Muscle of leg (tissue), 11 donors: Measurements from ENCODE around the gene CCDC6. TPM values are rescaled to one million over a fixed set of nuclear protein-coding genes. Genes with fewer than 3 reads are reported as not detected.

Experiments
- DNase-seq: peaks from one replicate; pipeline ENCODE4 v3.0.0; 2013
- H3K27ac ChIP-seq: one replicate; pipeline ENCODE4 v1.5.1; 2013; ENCODE audit warnings: mild to moderate bottlenecking, low read length, control low read depth
- H3K27me3 ChIP-seq: one replicate; pipeline ENCODE4 v1.6.1; 2013; ENCODE audit warnings: low read length; ENCODE audit not compliant: control insufficient read depth, insufficient read depth
- H3K36me3 ChIP-seq: one replicate; pipeline ENCODE4 v1.6.1; 2013; ENCODE audit warnings: low read length; ENCODE audit not compliant: control insufficient read depth, insufficient read depth
- H3K4me1 ChIP-seq: one replicate; pipeline ENCODE4 v1.6.1; 2013; ENCODE audit warnings: low read length; ENCODE audit not compliant: control insufficient read depth, insufficient read depth
- H3K4me3 ChIP-seq: one replicate; pipeline ENCODE4 v1.5.1; 2013; ENCODE audit warnings: low read length, control low read depth
- H3K9me3 ChIP-seq: replicated peaks from 2 replicates; pipeline ENCODE4 v1.6.1; 2013; ENCODE audit warnings: low read depth, low read length; ENCODE audit not compliant: control insufficient read depth
- WGBS: methylation state at CpG from one replicate; pipeline ENCODE4 v1.1.5; 2013; ENCODE audit warnings: missing lambda C conversion rate; ENCODE audit not compliant: insufficient coverage; 5-methylcytosine and 5-hydroxymethylcytosine counted together
- polyA plus RNA-seq, 8 donors: library from polyadenylated mRNA; unstranded; fragments of 120-200 nt; gene quantifications; one replicate each; pipeline versions ENCODE4 v1.2.1 to v1.2.3, GENCODE V29; 2013; ENCODE audit warnings: inconsistent platforms in 1 of 8, low replicate concordance in 1 of 8; ENCODE audit not compliant: insufficient read length in 8 of 8, insufficient read depth in 1 of 8
- total RNA-seq: library from RNA; stranded (reverse); fragments of 120-200 nt; gene quantifications from one replicate; pipeline ENCODE4 v1.2.4, GENCODE V29; 2013

Gene CCDC6
- total and polyA plus RNA-seq, 9 donors = 13.5 to 23.2 (median 18.4) TPM

DNA sequence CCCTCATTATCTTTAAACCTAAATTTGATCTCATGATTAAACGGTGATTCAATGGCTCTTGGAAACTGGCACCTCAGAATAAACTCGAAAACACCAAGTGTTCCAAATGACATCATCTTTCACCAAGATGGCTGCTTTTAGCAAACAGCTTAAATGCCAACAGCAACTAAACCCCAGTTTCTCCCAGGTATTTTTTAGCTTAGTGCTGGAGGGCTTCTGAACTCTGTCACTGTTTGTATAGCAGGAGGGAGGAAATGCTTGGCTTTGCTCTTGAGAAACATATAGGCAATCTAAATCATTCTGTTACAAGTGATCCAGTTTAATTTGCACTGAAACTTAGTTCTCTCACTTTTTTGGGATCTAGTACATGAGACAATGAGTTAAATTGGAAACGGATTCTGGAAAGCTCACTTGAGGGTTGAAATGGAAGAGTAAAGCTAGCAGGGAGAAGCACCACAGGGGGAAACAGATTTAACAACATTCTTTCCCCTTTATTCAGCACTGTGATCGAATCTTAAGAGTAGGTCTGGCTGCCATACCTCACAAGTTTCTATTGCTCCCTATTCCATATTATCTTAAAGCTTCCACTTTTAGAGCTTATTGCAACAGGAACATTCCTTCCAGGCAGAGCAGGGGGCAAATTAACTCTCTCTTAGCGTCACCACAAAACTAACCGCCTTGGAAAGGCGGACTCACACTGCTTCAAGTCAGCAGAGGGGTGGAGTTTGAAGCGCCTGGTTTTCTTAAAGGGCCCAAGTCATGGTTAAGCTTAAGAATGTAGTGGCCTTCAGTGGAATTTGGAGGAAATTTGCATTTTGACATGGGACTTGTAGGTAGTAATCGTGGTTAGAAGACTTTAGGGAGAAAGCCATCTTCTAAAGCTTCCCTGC, 1.8 kb upstream of the CCDC6 start:
- no peaks in the 10 kb centered on the region for H3K27me3 ChIP-seq
- WGBS = 10% methylated on average over 1 of the region's 9 CpGs
- peak overlapping the region; percentile 37 for H3K4me3 ChIP-seq
- H3K4me1 ChIP-seq = peaks cover 16% of the 10 kb centered on the region
- peak overlapping the region; percentile 75 for H3K27ac ChIP-seq
- no peaks in the 10 kb centered on the region for H3K9me3 ChIP-seq
- no peaks in the 10 kb centered on the region for H3K36me3 ChIP-seq
- peak; percentile 85 for DNase-seq

DNA sequence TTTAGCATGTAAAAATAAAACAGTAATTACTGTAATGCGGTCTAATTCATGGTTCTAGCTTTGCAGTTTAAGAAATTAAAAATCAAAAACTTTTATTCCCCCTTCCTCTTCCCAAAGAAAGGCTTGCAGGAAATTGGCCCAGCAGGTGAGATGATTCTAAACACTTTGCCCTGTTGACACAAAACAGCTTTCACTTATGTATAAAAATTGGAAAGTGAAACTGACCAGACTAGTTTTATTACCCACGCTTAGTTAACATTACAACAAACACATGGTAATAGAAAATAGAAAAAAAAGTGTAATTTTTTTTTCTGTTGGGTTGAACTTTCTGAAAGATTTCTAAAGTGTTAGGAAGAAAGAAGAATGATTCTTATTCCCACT, 1.2 kb upstream of the CCDC6 start:
- Histone ChIP-seq H3K9me3 (no peaks in the 10 kb centered on the region), H3K4me3 (no peak overlapping the region), H3K27ac (no peak overlapping the region), H3K27me3 (no peaks in the 10 kb centered on the region), H3K36me3 (no peaks in the 10 kb centered on the region), H3K4me1 (peaks cover 16% of the 10 kb centered on the region)
- no CpG with 5 or more reads among the region's 2 CpGs for WGBS
- no peak for DNase-seq

DNA sequence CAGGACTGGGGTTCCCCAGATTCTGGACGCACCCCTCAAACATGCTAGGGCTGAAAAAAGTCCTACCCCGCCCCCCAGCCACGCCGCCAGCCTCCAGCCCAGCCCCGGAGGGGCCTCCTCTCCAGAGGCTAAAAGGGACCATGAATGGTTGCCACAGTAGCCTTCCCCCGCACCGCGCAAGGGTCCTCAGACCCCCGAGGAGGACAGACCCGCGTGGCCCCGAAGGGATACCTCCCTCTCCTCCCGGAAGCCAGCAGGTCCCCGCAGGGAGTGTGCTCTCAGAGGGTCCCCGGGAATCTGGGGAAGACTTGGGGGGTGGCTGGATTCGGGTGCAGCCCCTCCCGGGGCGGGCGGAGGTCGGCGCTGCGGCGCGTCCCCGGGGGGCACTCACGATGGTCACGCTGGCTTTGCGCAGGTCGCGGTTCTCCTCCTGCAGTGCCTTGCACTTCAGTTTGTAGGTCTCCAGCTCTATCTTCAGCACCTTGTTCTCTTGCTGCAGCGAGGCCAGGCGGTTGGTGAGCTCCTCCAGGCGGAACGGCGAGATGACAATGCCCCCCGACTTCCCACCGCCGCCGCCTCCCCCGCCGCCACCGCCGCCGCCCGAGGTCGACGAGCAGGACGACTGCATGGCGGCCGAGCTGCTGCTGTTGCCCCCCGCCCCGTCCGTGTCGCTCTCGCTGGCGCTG, 482 bp downstream of the CCDC6 start:
- H3K4me3 ChIP-seq = peak overlapping the region; percentile 91
- H3K36me3 ChIP-seq = no peaks in the 10 kb centered on the region
- H3K9me3 ChIP-seq = no peaks in the 10 kb centered on the region
- no peaks in the 10 kb centered on the region for H3K27me3 ChIP-seq
- WGBS = 0% methylated on average over 31 of the region's 56 CpGs
- H3K27ac ChIP-seq = peak overlapping the region; percentile 87
- peaks cover 16% of the 10 kb centered on the region for H3K4me1 ChIP-seq
- no peak for DNase-seq

DNA sequence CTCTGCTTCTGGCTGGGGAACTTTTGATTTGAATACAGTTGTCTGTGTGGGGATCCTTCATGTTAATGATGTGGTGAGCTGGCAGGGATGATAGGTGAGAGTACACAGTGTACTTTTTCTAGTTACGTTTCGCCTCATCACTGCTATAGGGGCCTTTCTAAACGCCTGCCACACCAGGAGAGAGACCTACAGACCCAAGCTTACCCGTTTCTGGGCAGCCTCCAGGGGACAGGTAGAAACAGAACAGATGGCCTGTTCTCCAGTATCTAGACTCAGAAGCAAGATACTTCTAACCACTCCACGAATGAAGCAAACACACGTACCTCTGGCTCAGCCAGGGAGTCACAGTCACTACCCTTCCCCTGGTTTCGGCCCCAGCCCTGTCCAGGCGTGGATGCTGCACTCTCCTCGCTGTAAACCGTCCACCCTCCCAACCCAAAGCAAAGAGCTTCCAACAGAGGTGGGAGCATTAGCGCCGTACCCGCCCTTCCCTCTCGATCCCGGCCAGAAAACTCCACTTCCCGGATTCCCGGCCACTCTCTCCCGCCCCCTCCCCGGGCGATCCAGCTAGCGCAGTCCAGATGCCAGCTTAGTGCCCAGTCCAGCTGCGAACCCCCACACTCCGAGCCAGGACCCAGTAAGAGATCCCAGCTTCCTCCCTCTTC, 1.2 kb downstream of the CCDC6 start:
- Histone ChIP-seq H3K4me1 (peaks cover 16% of the 10 kb centered on the region), H3K36me3 (no peaks in the 10 kb centered on the region), H3K9me3 (no peaks in the 10 kb centered on the region), H3K27ac (peak overlapping the region; percentile 87), H3K27me3 (no peaks in the 10 kb centered on the region), H3K4me3 (peak overlapping the region; percentile 91)
- DNase-seq = peak; percentile 80
- 0% methylated on average over 21 of the region's 23 CpGs for WGBS

DNA sequence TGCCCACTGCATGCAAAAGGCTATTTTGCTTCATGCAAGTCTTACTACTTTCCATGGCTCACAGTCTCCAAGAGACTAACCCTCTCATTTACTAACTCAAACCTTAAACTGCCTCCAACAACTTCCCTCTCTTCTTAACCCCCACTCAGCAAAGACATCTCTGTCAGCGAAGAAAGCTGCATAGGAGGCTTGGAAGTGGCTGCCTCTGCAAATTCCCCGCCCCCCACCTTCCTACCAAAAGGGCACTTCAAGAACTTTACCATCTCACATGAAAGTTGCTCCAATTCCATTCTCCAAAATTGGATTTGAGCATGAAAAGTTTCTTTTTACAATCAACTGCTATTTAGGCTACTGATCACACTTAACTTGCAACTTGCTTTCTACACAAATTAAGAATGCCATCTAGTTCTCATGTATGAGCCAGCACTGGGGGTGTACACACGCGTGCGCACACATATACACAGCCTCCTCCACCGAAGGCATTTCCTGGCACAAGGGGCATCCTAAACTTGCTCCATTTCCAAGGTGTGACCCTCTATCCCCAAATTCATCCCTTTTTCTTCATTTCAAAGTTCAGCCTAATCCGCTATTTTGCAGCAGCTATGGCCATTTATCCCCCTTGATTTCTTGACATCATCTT, 1.8 kb downstream of the CCDC6 start:
- Histone ChIP-seq H3K9me3 (no peaks in the 10 kb centered on the region), H3K4me1 (peaks cover 16% of the 10 kb centered on the region), H3K27me3 (no peaks in the 10 kb centered on the region), H3K27ac (peak overlapping the region; percentile 87), H3K36me3 (peaks cover 5% of the 10 kb centered on the region), H3K4me3 (peak overlapping the region; percentile 91)
- DNase-seq = peak; percentile 11
- WGBS = 37% methylated on average over 5 of the region's 7 CpGs

DNA sequence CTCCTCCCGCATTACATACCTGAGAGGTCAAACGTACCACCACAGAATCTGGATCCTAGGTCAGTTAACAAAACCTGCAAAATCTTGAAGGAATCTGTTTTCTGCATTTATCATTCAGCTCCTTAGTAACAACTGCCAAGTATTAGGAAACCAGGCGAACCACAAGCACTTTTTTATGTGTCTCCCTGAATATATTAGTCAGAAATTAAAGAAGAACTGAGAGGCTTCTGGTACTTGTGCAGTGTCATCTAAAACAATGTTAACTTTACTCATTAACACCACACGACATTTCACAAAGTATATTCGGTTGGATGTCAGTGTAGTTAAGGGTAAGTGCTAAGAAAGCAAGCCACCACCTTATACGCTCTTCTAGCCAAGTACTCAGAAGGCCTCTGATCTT, 2.5 kb downstream of the CCDC6 start:
- Histone ChIP-seq H3K9me3 (no peaks in the 10 kb centered on the region), H3K4me3 (no peak overlapping the region), H3K36me3 (peaks cover 5% of the 10 kb centered on the region), H3K4me1 (peaks cover 16% of the 10 kb centered on the region), H3K27ac (no peak overlapping the region), H3K27me3 (no peaks in the 10 kb centered on the region)
- DNase-seq = peak; percentile 16
- WGBS = 63% methylated on average over 2 of the region's 6 CpGs

DNA sequence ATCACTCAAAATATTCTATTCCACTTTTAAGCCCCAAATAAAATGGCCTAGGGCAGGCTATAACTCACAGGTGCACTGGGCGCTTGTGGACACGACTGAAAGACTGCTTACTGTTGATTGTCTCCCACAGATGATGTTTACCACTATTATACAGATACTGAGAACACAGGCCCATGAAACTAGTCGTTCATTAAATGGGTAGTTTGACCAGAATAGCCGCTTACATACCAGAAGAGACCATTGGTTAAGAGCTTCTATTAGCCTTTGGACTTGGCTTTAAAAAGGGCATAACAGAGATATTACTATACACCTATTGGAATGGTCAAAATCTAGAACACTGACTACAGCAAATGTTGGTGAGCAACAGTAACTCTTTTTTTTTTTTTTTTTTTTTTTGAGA, 4.3 kb downstream of the CCDC6 start:
- H3K27me3 ChIP-seq = no peaks in the 10 kb centered on the region
- WGBS = 88% methylated on average over 2 of the region's 4 CpGs
- DNase-seq = no peak
- no peak overlapping the region for H3K27ac ChIP-seq
- no peaks in the 10 kb centered on the region for H3K9me3 ChIP-seq
- H3K4me1 ChIP-seq = peaks cover 15% of the 10 kb centered on the region
- H3K36me3 ChIP-seq = peaks cover 5% of the 10 kb centered on the region
- H3K4me3 ChIP-seq = no peak overlapping the region

DNA sequence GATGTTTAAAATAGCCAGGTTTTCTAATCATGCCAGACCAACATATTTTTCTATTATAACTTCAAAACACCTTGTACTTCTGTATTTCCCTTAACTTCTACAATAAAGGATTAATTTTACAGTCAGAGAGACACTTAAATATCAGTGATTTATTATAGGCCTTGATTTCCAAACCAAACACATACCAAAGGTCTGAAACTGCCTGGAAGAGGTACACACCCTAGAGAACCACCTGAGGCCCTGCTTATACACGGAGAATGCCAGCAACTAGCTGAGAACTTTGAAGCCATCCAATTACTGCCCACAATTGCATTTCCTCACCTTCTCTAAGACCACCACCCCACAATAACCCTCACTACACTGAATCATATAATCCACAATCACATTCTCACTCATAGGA, 4.9 kb downstream of the CCDC6 start:
- Histone ChIP-seq H3K4me1 (peaks cover 15% of the 10 kb centered on the region), H3K36me3 (peaks cover 5% of the 10 kb centered on the region), H3K27ac (no peak overlapping the region), H3K9me3 (no peaks in the 10 kb centered on the region), H3K4me3 (no peak overlapping the region), H3K27me3 (no peaks in the 10 kb centered on the region)
- no peak for DNase-seq
- WGBS = 70% methylated on average over 1 of the region's 1 CpG

DNA sequence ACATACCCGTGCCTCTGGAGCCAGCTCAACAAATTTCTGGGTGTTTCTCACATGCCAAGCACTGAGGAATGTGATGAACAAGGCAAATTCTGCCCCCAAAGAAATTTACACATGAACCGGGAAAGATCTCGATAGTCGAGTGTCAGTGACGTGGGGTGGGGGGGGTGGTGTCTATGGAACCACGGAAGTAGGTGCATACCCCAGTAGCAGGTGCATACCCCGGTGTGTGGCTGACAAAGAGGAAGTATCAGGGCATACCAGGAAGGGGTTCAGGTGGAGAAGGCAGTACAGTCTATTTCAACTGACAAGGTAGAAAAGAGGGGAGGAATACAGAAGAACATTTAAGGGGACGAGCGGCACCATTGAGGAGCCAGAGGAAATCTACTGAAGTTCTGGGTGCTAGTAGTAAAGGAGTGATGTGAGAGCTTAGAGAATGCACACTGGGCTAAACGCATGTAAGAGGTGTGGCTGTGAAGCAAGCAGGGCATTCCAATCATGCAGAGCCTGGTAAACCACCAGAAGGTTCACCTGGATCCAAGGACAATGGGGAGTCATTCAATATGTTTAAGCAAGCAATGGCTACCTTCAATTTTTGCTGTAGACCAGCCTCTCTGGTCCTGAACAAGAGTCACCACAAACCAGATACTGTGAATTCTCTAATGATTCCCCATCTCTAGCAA, 6.2 kb downstream of the CCDC6 start:
- peaks cover 5% of the 10 kb centered on the region for H3K36me3 ChIP-seq
- no peaks in the 10 kb centered on the region for H3K9me3 ChIP-seq
- H3K27ac ChIP-seq = no peak overlapping the region
- no peak for DNase-seq
- no peak overlapping the region for H3K4me3 ChIP-seq
- peaks cover 17% of the 10 kb centered on the region for H3K4me1 ChIP-seq
- WGBS = 69% methylated on average over 9 of the region's 10 CpGs
- no peaks in the 10 kb centered on the region for H3K27me3 ChIP-seq
